Measurements from ENCODE around the gene PTPRD. TPM values are rescaled to one million over a fixed set of nuclear protein-coding genes. Genes with fewer than 3 reads are reported as not detected.

PTPRD gene
- total RNA-seq, 1 experiment from 2014 or later = not detected

- CTCF ChIA-PET = no interaction called here
- no TSS peak for BruUV-seq (replicated peaks)
- intact Hi-C loops (cut with micrococcal nuclease; ENCODE audit: unreplicated experiment) = no loop called here
Observed at GRCh38 chr9:8280811-8281210, 2332.0 kb downstream of the PTPRD start.

GRCh38 chr9:8278048-8278447 lies 2334.8 kb downstream of the PTPRD start:
- Histone ChIP-seq H3K27me3 (replicated peaks; ENCODE audit: insufficient read depth, low read depth, low read length, poor library complexity) (no peaks in the 10 kb centered on the region), H3K36me3 (ENCODE audit: insufficient read depth, low read length, poor library complexity, severe bottlenecking) (no peaks in the 10 kb centered on the region), H3K9me3 (ENCODE audit: low read depth, low read length, poor library complexity, severe bottlenecking) (peaks cover 18% of the 10 kb centered on the region), H3K27ac (ENCODE audit: low read depth, low read length, poor library complexity, severe bottlenecking) (no peak overlapping the region), H3K4me3 (ENCODE audit: low read depth, low read length, poor library complexity, severe bottlenecking) (no peak overlapping the region), H3K4me1 (ENCODE audit: insufficient read depth, low read length, poor library complexity, severe bottlenecking) (no peaks in the 10 kb centered on the region)
- intact Hi-C loops (cut with micrococcal nuclease; ENCODE audit: unreplicated experiment) = no loop called here
- no TSS peak for BruUV-seq (replicated peaks)
- TF ChIP-seq CTCF (conservative IDR thresholded peaks at IDR 0.05; ENCODE audit: low read depth, low read length) (no peak), EZH2 (IDR thresholded peaks at IDR 0.05; ENCODE audit: borderline replicate concordance, low read depth, low read length, poor library complexity, severe bottlenecking) (no peak)
- ChIA-PET POLR2A (ENCODE audit: low non-redundant PET) (no interaction called here), CTCF (no interaction called here)
- DNase-seq (ENCODE audit: low spot score) = no peak

More at GRCh38 chr9:8280811-8281210, 2332.0 kb downstream of the PTPRD start:
- Histone ChIP-seq H3K4me3 (ENCODE audit: low read depth, low read length, poor library complexity, severe bottlenecking) (no peak overlapping the region), H3K27ac (ENCODE audit: low read depth, low read length, poor library complexity, severe bottlenecking) (no peak overlapping the region), H3K4me1 (ENCODE audit: insufficient read depth, low read length, poor library complexity, severe bottlenecking) (no peaks in the 10 kb centered on the region), H3K36me3 (ENCODE audit: insufficient read depth, low read length, poor library complexity, severe bottlenecking) (no peaks in the 10 kb centered on the region), H3K27me3 (replicated peaks; ENCODE audit: insufficient read depth, low read depth, low read length, poor library complexity) (no peaks in the 10 kb centered on the region), H3K9me3 (ENCODE audit: low read depth, low read length, poor library complexity, severe bottlenecking) (peaks cover 14% of the 10 kb centered on the region)
- no peak for DNase-seq (ENCODE audit: low spot score)
- TF ChIP-seq EZH2 (IDR thresholded peaks at IDR 0.05; ENCODE audit: borderline replicate concordance, low read depth, low read length, poor library complexity, severe bottlenecking) (no peak), CTCF (conservative IDR thresholded peaks at IDR 0.05; ENCODE audit: low read depth, low read length) (no peak)
- POLR2A ChIA-PET (ENCODE audit: low non-redundant PET) = no interaction called here

- Histone ChIP-seq H3K4me1 (ENCODE audit: insufficient read depth, low read length, poor library complexity, severe bottlenecking) (no peaks in the 10 kb centered on the region), H3K36me3 (ENCODE audit: insufficient read depth, low read length, poor library complexity, severe bottlenecking) (no peaks in the 10 kb centered on the region), H3K4me3 (ENCODE audit: low read depth, low read length, poor library complexity, severe bottlenecking) (no peak overlapping the region), H3K9me3 (ENCODE audit: low read depth, low read length, poor library complexity, severe bottlenecking) (peaks cover 4% of the 10 kb centered on the region), H3K27me3 (replicated peaks; ENCODE audit: insufficient read depth, low read depth, low read length, poor library complexity) (no peaks in the 10 kb centered on the region), H3K27ac (ENCODE audit: low read depth, low read length, poor library complexity, severe bottlenecking) (no peak overlapping the region)
- TF ChIP-seq CTCF (conservative IDR thresholded peaks at IDR 0.05; ENCODE audit: low read depth, low read length) (no peak), EZH2 (IDR thresholded peaks at IDR 0.05; ENCODE audit: borderline replicate concordance, low read depth, low read length, poor library complexity, severe bottlenecking) (no peak)
- intact Hi-C loops (cut with micrococcal nuclease; ENCODE audit: unreplicated experiment) = no loop called here
- BruUV-seq (replicated peaks) = no TSS peak
- CTCF ChIA-PET = no interaction called here
- DNase-seq (ENCODE audit: low spot score) = no peak
- POLR2A ChIA-PET (ENCODE audit: low non-redundant PET) = no interaction called here
Observed at GRCh38 chr9:8270235-8270634, 2342.6 kb downstream of the PTPRD start.
